ENCODE data around the gene HMGA1. TPM values are rescaled to one million over a fixed set of nuclear protein-coding genes. Genes with fewer than 3 reads are reported as not detected.

The HMGA1 gene
- total RNA-seq, 4 donors from 2014 or later: 23.2 to 112 (median 63.2) TPM

DNA sequence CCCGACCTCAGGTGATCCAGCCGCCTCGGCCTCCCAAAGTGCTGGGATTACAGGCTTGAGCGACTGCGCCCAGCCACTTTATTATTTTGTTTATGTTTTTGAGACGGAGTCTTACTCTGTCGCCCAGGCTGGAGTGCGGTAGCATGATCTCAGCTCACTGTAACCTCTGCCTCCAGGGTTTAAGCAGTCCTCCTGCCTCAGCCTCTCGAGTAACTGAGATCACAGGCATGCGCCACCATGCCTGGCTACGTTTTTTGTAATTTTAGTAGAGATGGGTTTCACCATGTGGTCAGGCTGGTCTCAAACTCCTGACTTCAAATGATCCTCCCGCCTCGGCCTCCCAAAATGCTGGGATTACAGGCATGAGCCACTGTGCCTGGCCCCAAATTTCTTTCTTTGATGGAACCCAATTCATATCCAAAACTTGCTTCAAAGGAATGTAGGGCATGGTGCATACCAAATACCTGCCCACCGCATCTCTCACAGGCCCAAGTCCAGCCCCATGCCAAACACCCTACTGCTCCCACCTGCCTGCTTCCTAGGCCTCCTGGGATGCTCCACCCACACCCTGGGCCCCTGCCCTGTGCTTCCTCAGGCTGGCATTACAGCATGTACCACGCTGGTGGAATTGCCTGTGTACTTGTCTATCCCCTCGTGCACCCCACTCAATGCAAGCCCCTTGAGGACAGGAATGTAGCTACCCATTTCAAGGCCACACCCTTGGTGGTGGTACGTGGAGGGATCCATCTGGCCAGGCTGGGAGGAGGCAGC lies 4.9 kb upstream of the HMGA1 start:
- no peaks in the 10 kb centered on the region for H3K9me3 ChIP-seq
- H3K4me1 ChIP-seq: peaks cover 0 to 14% (median 10%) of the 10 kb centered on the region in 4 donors
- TF ChIP-seq POLR2A (IDR thresholded peaks at IDR 0.05): no peak
- TF ChIP-seq POLR2AphosphoS5 (IDR thresholded peaks at IDR 0.05): no peak
- TF ChIP-seq CTCF (IDR thresholded peaks at IDR 0.05): no peak
- TF ChIP-seq EP300 (IDR thresholded peaks at IDR 0.05; ENCODE audit: low read depth): no peak
- intact Hi-C loops (cut with DNase I; ENCODE audit: low total_unique reads) (no loop called here), in situ Hi-C loops (cut with MboI; ENCODE audit: low pct_ligation_motif_present in 1 of 4, low pct_unique_long_range_greater_than_20kb in 1 of 4, low sequenced_read_pairs in 3 of 4) (no loop called here)
- DNase-seq: no peak
- H3K36me3 ChIP-seq: no peaks in the 10 kb centered on the region
- no peaks in the 10 kb centered on the region for H3K27me3 ChIP-seq
- H3K27ac ChIP-seq: no peak overlapping the region
- 96 to 100% methylated on average over 5 to 16 of the region's 17 CpGs for WGBS, 2 donors (ENCODE audit: low coverage in 1 of 2)
- H3K4me3 ChIP-seq: no peak overlapping the region

GRCh38 chr6:34232901-34233300 lies 3.8 kb upstream of the HMGA1 start:
- 87% methylated on average over 5 of the region's 5 CpGs; no CpG with 5 or more reads in 1 of the 2 donors for WGBS, 2 donors (ENCODE audit: low coverage in 1 of 2)
- no peak overlapping the region for H3K27ac ChIP-seq
- TF ChIP-seq CTCF (IDR thresholded peaks at IDR 0.05) (no peak), POLR2AphosphoS5 (IDR thresholded peaks at IDR 0.05) (no peak)
- no peaks in the 10 kb centered on the region for H3K27me3 ChIP-seq
- peaks cover 0 to 17% (median 13%) of the 10 kb centered on the region in 4 donors for H3K4me1 ChIP-seq
- DNase-seq: no peak
- H3K4me3 ChIP-seq: no peak overlapping the region
- intact Hi-C loops (cut with DNase I; ENCODE audit: low total_unique reads): no loop called here
- in situ Hi-C loops (cut with MboI; ENCODE audit: low pct_ligation_motif_present in 1 of 4, low pct_unique_long_range_greater_than_20kb in 1 of 4, low sequenced_read_pairs in 3 of 4): no loop called here
- no peaks in the 10 kb centered on the region for H3K36me3 ChIP-seq
- H3K9me3 ChIP-seq: no peaks in the 10 kb centered on the region

GRCh38 chr6:34233867-34234266 lies 2.8 kb upstream of the HMGA1 start:
- Histone ChIP-seq H3K4me3 (no peak overlapping the region), H3K27ac (no peak overlapping the region), H3K27me3 (no peaks in the 10 kb centered on the region), H3K36me3 (no peaks in the 10 kb centered on the region), H3K9me3 (no peaks in the 10 kb centered on the region), H3K4me1 (peaks cover 0 to 26% (median 22%) of the 10 kb centered on the region in 4 donors)
- in situ Hi-C loops (cut with MboI; ENCODE audit: low pct_ligation_motif_present in 1 of 4, low pct_unique_long_range_greater_than_20kb in 1 of 4, low sequenced_read_pairs in 3 of 4) (no loop called here), intact Hi-C loops (cut with DNase I; ENCODE audit: low total_unique reads) (no loop called here)
- TF ChIP-seq EP300 (IDR thresholded peaks at IDR 0.05; ENCODE audit: low read depth): no peak
- no peak for TF ChIP-seq CTCF (IDR thresholded peaks at IDR 0.05)
- TF ChIP-seq POLR2AphosphoS5 (IDR thresholded peaks at IDR 0.05): no peak
- no peak for TF ChIP-seq POLR2A (IDR thresholded peaks at IDR 0.05)
- 86 to 93% methylated on average over 1 to 7 of the region's 7 CpGs for WGBS, 2 donors (ENCODE audit: low coverage in 1 of 2)
- DNase-seq: no peak

- in situ Hi-C loops (cut with MboI; ENCODE audit: low pct_ligation_motif_present in 1 of 4, low pct_unique_long_range_greater_than_20kb in 1 of 4, low sequenced_read_pairs in 3 of 4): no loop called here
- H3K27me3 ChIP-seq: no peaks in the 10 kb centered on the region
- H3K9me3 ChIP-seq: no peaks in the 10 kb centered on the region
- H3K4me1 ChIP-seq: peaks cover 0 to 33% (median 26%) of the 10 kb centered on the region in 4 donors
- peak overlapping the region in 2 of 4 donors; percentile 75 to 92 for H3K4me3 ChIP-seq
- DNase-seq: no peak
- no peaks in the 10 kb centered on the region for H3K36me3 ChIP-seq
- no peak for TF ChIP-seq CTCF (IDR thresholded peaks at IDR 0.05)
- TF ChIP-seq POLR2A (IDR thresholded peaks at IDR 0.05): no peak
- no peak for TF ChIP-seq POLR2AphosphoS5 (IDR thresholded peaks at IDR 0.05)
- no peak for TF ChIP-seq EP300 (IDR thresholded peaks at IDR 0.05; ENCODE audit: low read depth)
- WGBS, 2 donors (ENCODE audit: low coverage in 1 of 2): 83 to 93% methylated on average over 2 to 53 of the region's 53 CpGs
- intact Hi-C loops (cut with DNase I; ENCODE audit: low total_unique reads): loop anchor here (5.0 kb wide), 1 partner anchor 1392 kb away; the partner anchor contains the start of gene PSMB8
- H3K27ac ChIP-seq: peak overlapping the region; percentile 96 to 99 (median 98)
These were observed 1.9 kb upstream of the HMGA1 start for GRCh38 chr6:34234667-34235306.
